Transverse colon (tissue), 3 donors: Measurements from ENCODE around the gene SLC2A9.

ENCODE experiments used
- CTCF ChIP-seq, 5 experiments: fragments of 200-600 bp in 3 of 5; fragments of 450-650 bp in 2 of 5; sonication (generic) in 3 of 5; IDR thresholded peaks; 1 replicate in 2 of 5; 2 replicates in 3 of 5; pipeline ENCODE4 v1.5.1; 2016 to 2017; ENCODE audit warnings: antibody characterized with exemption in 5 of 5, inconsistent platforms in 3 of 5, mild to moderate bottlenecking in 2 of 5, moderate library complexity in 1 of 5
- EP300 ChIP-seq: sonication (generic); formaldehyde crosslinking; IDR thresholded peaks from one replicate; pipeline ENCODE4 v1.6.1; 2017; ENCODE audit warnings: antibody characterized with exemption, low read depth

- no peak for TF ChIP-seq CTCF (IDR thresholded peaks at IDR 0.05)
- no peak for TF ChIP-seq EP300
Measured at GRCh38 chr4:9893329-9894108, 127.8 kb downstream of the SLC2A9 start.
